SHP77 treated with DMSO at 0.1 percent for 48 hours (cell line): ENCODE results near the gene OR10V1.
A peak's percentile ranks its signal among the peaks of the same experiment; 100 is the strongest.

Source experiments
- DNase-seq: peaks from one replicate; lab custom pipeline; 2025; lab: John Stamatoyannopoulos, UW

OR10V1 gene, protein sequence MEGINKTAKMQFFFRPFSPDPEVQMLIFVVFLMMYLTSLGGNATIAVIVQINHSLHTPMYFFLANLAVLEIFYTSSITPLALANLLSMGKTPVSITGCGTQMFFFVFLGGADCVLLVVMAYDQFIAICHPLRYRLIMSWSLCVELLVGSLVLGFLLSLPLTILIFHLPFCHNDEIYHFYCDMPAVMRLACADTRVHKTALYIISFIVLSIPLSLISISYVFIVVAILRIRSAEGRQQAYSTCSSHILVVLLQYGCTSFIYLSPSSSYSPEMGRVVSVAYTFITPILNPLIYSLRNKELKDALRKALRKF

DNA sequence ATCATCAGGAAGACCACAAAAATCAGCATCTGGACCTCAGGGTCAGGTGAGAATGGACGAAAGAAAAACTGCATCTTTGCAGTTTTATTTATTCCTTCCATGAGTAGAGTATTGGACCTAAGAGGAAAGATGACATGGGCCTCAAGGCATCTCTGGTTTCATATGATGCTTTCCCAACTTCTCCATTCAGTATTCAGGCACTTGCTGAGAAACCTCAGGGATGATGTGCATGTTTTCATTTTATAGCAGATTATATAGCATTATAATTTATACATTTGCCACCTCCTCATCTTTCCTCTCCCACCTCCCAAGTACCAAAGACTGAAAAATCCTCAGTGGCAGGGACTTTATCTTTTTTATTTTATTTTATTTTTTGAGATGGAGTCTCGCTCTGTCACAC is at the start of gene OR10V1:
TSS of gene OR10V1 (minus strand) at position 101 of the 400 bp plus-strand sequence. CDS start at position 101, 0 bp downstream.
- DNase-seq: no peak

DNA sequence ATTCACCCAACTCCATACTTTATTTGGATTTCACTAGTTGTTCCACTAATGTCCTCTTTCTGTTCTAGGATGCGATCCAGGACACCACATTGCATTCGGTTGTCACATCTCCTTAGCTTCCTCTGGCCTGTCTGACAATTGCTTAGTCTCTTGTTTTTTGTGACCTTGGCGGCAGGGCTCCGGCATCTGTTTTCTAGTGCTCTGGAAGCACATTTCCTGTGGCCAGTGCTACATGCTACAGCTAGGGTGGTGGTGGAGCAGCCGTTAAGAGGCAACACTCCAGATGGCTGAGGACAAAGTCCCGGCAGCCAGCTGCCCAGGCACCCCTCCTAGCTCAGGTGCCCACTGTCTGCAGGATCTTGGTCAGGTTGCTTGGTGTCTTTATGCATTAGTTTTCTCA is 48.3 kb upstream of the OR10V1 start:
- DNase-seq: no peak

DNA sequence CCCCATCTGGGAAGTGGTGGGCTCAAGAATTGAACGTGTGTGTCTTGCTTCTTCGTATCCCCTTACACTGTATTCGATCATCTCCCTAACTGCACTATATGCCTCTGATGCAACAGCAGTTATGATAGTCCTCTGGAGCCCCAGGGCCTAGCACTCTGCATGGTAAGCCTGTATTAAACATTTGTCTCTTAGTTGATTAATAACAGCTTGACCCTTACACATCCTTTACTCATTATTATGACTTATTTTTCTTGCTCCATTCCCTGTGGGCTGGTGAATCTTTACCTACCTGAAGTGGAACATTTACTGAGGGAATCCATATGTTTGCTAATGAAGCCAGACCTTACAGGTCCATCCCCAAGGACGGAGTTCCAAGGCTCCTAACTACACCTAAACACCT is 47.1 kb upstream of the OR10V1 start:
- no peak for DNase-seq

DNA sequence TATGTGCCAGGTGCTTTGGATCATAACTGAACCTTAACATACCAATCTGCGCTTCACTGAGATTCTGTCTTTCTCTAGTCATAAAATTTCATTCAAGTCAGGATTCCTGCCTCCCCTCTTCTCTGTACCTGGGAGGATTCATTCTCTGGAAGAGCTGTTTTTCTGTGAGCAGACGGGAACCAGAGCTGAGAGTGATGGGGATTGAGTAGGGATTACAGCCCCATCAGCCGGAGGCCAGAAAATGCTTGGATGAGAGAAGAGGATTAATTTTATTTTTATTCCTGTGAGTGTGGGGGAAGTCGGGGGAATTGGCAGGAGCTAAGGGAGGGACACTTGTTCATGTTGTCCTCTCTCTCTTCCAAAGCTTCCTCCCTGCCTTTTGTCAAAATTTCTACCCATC is 46.3 kb upstream of the OR10V1 start:
- no peak for DNase-seq

DNA sequence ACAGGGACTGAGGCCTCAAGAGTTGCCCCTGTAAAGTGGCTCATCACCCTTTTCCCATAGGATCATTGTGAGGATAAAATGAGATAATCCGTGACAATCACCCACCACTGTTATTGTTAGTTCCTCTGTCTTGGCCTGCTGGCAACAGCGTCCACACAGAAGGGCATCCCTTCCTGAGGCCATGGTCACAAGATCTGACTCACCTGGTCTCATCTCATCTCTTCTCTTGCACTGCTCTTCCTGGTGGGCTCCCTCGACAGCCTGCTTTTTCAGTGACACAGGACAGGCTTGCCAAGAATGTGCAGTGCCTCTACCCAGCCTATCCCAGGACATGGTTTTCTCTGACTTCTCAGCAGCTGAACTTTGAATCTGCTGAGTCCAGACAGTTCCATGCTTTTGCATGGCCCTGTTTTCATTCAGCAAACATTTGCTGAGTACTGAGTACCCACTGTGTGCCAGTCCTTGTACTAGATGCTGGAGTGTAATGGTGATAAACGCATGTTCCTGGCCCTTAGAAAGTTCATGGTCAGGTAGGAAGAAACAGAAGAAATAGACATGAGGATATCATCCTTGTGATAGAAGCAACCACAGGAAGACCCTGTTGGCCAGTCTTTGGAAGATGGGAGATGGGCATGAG is 44.9 kb upstream of the OR10V1 start:
- no peak for DNase-seq

DNA sequence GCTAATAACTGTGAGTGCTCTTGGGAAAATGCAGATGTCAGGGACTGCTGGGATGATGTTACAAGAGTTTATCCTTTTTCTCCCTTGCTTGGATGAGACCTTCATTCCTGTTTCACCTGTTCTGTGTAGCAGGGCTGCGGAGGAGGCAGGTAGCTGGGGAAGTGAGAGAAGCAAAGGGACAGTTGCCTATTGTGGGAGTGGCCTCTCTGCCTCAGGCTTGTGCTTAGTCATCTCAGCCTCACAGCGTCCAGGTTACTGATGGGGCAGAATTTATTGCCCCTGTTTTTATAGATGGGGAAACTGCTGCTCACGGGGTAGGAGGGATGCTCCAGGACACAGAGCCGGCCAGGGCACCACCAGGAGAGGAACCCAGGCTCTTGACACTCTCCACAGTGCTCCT is 43.2 kb upstream of the OR10V1 start:
- no peak for DNase-seq

DNA sequence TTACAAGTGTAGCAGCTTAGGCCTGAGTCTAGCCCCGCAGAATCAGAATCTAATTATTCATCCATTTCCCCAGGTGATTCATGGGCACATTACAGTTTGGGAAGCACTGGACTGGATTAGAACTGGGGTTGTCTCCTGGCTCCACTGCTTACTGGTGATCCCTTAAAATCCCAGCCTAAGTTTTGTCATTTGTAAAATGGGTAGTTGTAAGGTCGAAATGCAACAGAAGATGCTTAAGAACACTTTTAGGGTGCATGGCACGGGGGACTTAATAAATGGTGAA is 42.9 kb upstream of the OR10V1 start:
- no peak for DNase-seq

DNA sequence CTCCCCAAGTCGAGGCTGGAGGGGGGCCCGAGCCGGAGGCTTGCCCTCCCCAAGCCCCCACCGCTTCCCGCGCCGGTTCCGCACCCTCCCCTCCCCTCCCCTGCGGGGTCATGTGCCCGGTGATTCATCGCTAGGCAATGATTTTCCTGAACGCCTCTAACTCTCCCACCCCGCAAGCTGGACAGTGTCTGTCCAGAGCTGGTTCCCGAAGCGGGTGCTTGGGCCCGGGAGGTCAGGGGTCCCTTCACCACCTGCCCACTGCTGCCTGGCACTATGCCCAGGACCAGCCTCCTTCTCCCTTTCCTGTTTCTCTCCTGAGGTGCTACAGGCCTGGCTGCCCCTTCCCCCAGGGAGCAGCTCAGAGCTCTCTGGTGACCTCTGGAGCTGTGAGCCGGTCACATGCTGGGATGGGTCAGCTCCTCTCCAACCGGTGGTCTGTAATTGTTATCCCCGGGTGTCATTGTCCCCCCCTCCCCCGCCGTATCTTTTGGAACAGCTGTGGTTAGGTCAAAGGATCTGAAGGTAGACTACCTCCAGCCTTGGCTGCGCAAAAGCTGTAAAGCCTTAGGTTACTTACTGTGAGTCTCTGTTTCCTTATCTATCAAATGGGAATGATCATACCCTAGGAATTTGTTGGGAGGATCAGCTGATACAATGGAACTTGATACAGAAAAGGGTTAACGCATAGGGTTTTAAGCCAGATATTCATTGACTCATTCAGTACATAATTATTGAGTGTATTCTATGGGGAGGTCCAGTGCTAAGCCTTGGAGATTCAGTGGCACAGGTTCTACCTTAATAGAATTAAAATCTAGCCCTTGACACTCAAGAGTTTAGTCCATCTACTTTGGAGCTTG is 42.3 kb upstream of the OR10V1 start:
- no peak for DNase-seq

DNA sequence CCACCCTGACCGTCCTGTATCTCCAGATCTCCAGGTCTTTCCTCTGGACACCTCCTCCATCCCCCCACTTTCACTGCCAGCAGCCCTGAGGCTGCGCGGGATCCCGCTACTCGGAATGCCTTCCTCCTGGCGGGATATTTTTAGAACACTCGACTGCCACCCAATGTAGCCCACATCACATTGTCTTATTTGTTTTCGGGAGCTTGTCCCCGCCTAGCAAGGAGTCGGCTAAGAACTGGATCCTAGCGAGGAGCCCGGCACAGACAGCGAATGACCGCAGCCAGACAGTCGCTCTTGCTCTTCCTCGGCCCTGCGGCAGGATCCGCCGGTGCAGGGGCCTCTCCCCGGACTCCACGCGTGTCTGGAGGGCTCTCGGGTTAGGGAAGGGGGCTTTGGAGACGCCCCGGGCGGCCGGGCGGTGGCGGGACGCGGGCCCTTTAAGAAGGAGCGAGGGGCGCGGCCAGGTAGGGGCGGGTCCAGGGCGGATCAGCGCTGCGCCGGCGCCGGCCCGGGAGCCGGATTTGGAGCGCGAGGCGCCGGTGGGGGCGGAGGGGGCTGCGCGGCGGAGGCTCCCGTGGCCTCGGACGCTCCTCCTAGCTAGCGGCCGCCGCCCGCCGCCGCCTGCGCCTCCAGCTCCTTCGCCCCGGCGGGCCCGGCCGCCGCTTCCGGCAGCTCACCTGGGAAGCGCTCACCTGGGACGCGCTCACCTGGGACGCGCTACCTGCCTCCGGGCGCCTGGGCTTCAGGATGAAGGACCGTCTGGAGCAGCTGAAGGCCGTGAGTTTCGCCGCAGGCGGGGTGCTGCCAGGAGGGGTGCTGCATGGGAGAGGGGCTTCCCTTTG is 41.4 kb upstream of the OR10V1 start, which contains the start of gene STX3:
TSS of gene STX3 (plus strand) at position 518 of the 842 bp plus-strand sequence. CDS start at position 748, 230 bp downstream.
- DNase-seq: no peak

DNA sequence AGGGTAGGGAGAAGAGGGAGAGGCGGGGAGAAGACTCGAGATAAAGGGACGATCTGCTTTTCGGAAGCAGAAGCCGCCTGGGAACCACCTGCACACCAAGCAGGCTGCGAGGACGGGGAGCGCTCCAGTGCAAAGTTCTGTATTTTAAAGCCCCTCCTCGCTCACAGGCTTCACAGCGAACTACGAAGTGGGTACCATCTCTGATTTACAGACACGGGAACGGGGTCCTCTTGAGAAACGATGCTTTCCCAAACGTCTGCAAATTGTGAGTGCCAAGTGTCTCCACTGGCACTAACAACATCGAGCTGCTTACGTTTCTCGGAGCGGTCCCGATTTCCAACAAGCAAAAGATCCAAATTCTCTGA is 40.8 kb upstream of the OR10V1 start:
- DNase-seq: no peak

DNA sequence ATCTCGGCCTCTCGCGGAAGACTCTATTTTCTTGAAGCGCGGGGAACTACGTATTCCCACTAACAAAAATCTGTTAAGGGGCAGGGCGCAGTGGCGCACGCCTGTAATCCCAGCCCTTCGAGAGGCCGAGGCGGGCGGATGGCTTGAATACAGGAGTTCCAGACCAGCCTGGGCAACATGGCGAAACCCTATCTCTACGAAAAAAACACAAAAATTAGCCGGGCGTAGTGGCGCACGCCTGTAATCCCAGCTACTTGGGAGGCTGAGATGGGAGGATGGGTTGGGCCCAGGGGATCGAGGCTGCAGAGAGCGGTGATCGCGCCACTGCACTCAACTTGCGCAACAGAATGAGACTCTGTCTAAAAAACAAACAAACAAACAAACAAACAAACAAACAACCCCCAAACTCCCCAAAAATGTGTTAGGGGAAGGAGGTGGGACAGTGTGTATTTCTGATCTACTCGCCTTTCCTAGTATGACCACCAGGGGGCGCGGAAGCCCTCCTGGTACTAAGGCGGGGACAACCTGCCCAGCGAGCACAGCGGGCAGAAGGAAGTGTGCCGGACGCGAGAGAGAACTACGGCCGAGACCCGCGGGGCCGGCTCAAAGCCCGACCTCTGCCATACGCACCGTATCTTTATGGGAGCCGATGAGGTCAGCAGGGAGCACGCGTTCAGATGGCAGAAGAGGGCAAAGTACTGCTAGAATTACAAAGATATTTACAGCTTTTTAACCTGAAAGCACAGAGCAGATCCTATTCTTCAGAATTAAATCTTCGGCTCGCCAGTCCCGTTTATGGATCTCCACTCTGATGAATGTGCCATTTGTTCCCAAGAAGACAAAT is 40.2 kb upstream of the OR10V1 start:
- peak; percentile 10 for DNase-seq

DNA sequence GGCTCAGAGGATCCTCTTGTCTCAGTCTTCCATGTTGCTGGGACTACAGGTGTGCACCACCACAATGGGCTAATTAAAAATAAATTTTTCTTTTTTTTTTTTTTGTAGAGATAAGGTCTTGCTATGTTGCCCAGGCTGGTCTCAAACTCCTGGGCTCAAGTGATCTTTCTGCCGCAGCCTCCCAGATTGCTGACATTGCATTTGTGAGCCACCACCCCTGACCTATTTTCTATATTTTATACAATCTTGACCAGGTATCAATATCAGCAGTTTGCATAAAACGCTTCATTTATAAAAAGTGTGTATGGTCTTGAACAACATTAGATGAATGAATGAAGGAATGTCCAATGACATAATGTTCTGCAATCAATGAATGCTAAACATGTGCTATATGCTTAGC is 32.5 kb upstream of the OR10V1 start:
- DNase-seq: no peak

DNA sequence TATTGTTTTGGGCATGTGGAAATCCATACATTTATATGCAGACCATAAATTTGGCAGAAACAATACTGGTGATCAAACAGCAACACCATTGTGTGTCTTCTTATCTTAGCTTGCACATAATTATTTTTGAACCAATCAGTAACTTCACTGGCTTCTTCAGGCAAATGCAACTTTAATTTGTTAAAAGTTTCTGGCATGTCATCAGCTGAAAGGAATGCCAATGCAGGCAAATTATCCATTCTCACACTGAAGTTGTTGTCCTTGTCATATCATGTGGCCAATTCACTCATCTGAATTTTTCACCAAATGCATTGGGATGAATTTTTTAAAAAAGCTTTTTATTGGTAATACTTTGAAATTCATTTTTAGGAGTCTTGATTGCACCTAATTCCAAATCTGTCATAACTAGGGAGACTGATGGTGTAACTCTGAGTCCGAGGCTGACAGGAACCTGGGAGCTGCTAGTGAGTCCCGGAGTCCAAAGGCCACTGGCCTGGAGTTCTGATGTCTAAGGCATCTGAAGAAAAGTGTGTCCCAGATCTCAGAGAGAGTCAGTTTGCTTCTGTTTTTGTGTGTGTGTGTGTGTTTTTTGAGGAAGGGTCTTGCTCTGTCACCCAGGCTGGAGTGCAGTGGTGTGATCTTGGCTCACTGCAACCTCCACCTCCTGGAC is 17.4 kb upstream of the OR10V1 start:
- no peak for DNase-seq

DNA sequence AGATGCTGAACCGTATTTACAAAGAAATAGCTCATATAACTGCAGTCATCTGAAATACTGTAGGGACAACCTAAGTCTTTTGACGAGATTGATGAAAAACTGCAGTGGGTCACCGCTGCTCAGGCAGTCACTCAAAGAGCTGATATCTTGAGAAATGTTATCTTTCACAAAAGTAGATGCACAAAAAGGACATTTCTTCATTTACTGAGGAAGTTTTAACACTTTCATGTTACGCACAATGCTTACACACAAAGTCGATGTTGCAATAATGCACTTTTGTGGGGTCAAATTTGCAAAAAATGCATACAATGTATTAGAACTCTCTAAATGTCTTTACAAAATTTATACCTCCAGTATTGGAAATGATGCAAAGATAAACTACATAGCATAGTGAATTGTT is 16.2 kb upstream of the OR10V1 start:
- DNase-seq: no peak

DNA sequence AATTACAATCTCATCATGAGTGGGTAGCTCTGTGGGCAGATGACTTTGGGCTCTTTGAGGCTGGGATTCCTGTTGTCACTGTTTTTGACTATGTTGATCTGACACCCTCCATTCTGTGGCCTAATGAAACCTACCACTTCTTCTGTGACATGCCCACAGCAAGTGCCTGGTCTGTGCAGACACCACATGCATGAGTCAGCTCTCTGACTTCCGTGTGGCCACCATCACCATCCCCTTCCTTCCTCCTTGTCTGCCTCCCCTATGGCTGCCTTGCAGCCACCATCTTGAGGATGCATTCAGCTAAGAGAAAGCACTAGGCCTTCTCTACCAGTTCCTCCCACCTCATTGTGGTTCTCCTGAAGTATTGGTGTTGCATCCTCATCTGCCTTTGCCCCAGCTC is 15.3 kb upstream of the OR10V1 start:
- no peak for DNase-seq

DNA sequence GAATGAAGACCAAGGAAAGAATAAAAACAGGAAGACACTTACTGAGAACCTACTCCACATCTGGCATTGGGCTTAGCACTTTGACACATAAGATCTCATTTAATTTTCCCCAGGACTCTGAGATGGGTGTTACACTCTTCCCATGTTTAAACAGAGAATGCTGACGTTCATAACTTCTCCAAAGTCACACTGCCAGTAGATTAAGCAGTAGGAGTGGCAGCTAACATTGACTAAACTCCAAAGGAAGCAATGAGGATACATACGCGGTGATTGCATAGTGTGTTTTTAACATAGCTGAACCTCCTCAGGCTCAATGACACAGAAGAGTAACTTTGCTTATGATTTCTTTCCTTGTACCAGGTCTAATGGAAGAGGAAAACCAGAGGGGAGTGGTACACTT is 14.5 kb upstream of the OR10V1 start:
- no peak for DNase-seq

DNA sequence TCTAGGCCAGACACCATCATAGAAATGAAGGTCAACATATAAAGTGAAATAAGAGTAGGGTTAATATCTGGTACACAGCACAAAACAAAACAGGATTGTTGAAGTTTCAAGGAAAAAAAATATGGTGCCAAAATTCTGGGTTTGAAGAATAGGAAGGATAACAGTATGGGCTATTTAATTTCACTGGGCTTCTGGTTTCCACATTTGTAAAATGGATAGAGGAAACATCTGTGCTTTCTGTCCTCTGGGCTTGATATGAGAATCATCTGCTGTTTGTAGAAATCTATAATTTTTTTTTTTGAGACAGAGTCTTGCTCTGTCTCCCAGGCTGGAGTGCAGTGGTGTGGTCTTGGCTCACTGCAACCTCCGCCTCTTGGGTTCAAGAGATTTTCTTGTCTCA is 13.8 kb upstream of the OR10V1 start:
- no peak for DNase-seq

DNA sequence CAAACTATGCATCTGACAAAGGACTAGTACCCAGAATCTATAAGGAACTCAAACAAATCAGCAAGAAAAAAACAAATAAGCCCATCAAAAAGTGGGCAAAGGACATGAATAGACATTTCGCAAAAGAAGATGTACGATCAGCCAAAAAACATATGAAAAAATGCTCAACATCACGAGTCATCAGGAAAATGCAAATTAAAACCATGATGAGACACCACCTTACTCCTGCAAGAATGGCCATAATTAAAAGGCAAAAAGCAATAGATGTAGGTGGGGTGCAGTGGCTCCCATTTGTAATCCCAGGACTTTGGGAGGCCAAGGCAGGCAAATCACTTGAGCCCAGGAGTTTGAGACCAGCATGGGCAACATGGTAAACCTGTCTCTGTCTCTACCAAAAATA is 10.4 kb upstream of the OR10V1 start:
- no peak for DNase-seq

DNA sequence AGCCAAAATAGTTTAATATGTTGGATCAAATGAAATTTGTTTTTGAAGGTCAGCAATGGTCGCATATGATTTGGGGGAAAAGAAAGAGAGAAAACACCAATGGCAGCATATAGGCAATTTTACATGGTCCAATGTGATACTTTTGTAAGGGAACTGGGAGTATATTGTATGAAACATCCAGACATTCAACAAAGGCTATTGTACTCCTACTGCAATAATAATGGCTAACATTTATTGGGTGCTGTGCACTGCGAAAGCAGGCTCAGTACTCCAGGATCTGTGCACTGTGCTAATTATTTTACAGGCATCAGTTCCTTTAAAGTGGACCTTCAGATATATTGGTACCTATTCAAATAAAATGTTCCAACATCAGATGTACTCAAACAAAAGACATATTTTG is 5.9 kb upstream of the OR10V1 start:
- DNase-seq: no peak

DNA sequence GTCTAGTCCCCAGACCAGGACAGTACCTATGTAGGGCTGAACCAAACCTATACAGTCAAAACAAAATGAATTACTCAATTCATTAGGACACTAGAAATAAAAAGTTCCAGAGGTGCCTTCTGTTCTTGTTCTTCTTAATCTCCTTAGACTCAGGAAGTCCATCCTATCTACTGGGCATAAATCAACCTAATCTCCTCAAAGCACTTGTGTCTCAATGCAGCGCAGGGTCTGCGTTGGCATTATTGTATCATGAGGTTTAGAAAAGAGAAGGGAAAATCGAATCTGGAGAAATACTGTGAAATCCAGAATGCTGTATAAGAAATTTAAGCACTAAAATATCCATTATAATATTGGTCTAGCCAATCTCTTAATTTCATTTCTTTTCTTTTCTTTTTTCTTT is 2.4 kb upstream of the OR10V1 start:
- no peak for DNase-seq
